Thoracic aorta (tissue), 2 donors: ENCODE results near the gene OR2K2. TPM values are rescaled to one million over a fixed set of nuclear protein-coding genes. Genes with fewer than 3 reads are reported as not detected.

Source experiments
- total RNA-seq, 2 donors: library from RNA; depleted of rRNA; stranded (reverse); fragments of >200 nt; gene quantifications; one replicate each; pipeline versions ENCODE4 v1.1.0 to v1.2.3, GENCODE V29; 2016

OR2K2 gene
- total RNA-seq, 2 donors from 2014 or later = not detected

Other genes with a start within 250 kb of the OR2K2 start
- gene ECPAS, start 154.2 kb upstream of the OR2K2 start, total RNA-seq = 100 to 1,000 TPM in 1 of 2 donors, 10 to 100 TPM in 1; 72.7 to 115 TPM
- gene ZNF483, start 195.0 kb upstream of the OR2K2 start, total RNA-seq = 10 to 100 TPM in 1 of 2 donors, 1 to 10 TPM in 1; 9.7 to 17.8 TPM